Stimulated activated CD4-positive, alpha-beta T cell treated with anti-CD3 and anti-CD28 coated beads, TNF-alpha, amount 100 ng/mL, for 24 hours (primary cell): ENCODE results near the gene FNBP1.
"Not testable (repeated sequence)": the region's sequence is repeated elsewhere in the genome, so short reads cannot be mapped to it uniquely, and the experiment has no call there.

Source experiments
- DNase-seq, 3 experiments: peaks; one replicate each; pipeline ENCODE4 v3.0.0-alpha.2; 2020; ENCODE audit warnings: low read depth in 3 of 3

The FNBP1 gene

DNA sequence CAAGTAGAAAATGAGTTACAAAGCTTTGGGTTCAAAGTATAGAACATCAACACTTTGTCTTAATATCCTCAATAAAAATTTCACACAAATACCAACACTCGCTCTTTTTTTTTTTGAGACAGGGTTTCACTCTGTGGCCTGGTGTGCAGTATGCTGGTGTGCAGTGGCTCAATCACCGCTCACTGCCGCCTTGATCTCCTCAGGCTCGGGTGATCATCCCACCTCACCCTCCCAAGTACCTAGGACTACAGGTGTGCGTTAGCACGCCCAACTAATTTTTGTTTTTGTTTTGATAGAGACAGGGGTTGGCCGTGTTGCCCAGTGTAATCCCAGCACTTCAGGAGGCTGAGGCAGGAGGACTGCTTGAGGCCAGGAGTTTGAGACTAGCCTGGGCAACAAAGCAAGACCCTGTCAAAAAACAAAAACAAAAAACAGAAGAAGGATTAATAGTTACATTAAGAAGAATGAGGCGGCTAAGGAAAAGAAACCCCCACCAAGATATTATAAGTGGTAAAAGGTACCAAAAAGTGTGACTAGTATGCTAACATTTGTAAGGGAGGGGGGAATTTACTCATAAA is 20.3 kb downstream of the FNBP1 start:
- no peak for DNase-seq

DNA sequence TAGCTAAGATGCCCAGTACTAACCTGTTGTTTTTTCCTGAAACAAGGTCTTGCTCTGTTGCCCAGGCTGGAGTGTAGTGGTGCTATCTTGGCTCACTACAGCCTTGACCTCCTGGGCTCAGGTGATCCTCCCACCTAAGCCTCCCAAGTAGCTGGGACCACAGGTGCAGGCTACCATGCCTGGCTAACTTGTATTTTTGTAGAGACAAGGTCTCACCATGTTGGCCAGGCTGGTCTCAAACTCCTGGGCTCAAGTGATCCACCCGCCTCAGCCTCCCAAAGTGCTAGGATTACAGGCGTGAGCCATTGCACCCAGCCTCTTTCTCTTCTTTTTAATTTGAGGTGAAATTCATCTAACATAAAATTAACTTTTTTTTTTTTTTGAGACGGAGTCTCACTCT is 21.1 kb downstream of the FNBP1 start:
- DNase-seq = not testable (repeated sequence)

DNA sequence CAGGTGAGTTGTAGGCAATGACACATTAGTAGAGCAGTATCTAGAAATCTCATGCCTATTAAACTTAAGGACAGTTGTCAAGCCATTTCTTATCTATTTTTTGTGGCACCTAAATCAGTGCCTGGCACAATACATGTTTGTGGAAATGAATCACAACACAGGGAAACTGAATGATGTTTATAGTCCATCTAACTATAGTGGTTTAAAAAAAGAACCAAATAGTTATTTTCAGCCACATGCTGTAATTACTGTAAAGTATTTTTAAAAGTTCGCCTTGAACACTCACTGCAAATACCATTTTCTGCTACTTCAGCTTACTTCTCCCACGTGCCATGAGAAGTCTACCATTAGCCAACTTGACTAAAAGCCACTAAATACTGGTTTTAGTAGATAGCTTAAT is 21.9 kb downstream of the FNBP1 start:
- DNase-seq = no peak

DNA sequence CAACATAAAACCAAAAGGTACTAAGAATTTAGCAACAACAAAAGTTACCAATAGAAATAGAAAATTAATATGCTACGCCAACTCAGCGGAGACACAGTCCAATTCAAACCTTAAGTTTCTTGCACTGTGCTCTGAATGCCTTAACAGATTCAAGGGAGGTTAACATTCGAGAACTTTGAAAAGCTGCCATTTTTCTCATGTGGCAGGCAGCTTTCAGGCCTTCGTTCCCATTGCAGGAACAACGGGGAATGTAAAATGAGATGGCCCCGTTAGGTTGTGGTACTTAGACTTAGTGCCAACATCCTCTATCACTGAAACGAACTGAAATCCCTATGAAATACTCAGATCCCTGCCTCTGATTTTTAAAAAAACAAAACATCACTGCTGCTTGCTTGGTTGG is 22.4 kb downstream of the FNBP1 start:
- DNase-seq = no peak

GRCh38 chr9:130018265-130018664 is 24.7 kb downstream of the FNBP1 start:
- DNase-seq = no peak

- DNase-seq = not testable (repeated sequence)
Measured at GRCh38 chr9:130017510-130017909, 25.5 kb downstream of the FNBP1 start.

- DNase-seq = no peak
Measured at GRCh38 chr9:130017076-130017475, 25.9 kb downstream of the FNBP1 start.

DNA sequence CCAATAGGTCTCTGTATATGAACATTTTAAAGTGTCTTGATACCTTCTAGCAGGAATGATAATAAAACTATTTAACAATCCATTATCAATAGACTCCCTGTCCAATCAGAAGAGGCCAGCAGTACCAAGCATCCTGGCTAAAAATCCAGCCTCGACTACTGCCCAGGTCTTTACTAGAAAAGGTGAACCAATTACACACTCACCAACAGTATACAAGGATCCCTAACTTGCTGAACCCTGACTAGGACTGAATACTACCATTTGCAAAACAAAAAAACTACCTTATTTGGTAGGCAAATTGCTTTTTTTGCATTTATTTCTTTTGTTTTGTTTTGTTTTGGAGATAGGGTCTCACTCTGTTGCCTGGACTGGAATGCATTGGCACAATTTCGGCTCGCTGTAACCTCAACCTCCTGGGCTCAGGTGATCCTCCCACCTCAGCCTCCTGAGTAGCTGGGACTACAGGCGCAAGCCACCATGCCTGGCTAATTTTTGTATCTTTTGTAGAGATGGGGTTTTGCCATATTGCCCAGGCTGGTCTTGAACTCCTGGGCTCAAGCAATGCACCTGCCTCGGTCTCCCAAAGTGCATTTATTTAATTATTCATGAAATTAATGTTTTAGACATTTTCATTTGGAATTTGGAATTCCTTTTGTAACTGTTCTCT is 27.5 kb downstream of the FNBP1 start:
- DNase-seq = no peak

- DNase-seq = no peak
Measured at GRCh38 chr9:130013326-130013725, 29.7 kb downstream of the FNBP1 start.

- peak in 1 of 3 experiments; percentile 23 for DNase-seq
Measured at GRCh38 chr9:130010151-130010988, 32.6 kb downstream of the FNBP1 start.

- not testable (repeated sequence) for DNase-seq
Measured at GRCh38 chr9:130009546-130009945, 33.4 kb downstream of the FNBP1 start.

- no peak for DNase-seq
Measured at GRCh38 chr9:130008538-130008937, 34.5 kb downstream of the FNBP1 start.

DNA sequence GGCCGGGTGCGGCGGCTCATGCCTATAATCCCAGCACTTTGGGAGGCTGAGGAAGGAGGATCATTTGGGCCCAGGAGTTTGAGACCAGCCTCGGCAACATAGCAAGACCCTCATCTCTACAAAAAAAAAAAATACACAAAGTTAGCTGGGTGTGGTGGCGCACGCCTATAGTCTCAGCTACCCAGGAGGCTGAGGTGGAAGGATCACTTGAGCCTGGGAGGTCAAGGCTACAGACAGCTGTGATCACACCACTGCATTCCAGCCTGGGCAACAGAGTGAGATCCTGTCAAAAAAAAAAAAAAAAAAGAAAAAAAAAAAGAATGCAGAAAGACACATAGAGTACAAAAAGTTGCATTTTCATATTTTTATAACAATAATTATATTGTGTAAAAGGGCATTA is 36.0 kb downstream of the FNBP1 start:
- not testable (repeated sequence) for DNase-seq

- no peak for DNase-seq
Measured at GRCh38 chr9:130003943-130004552, 38.9 kb downstream of the FNBP1 start.

GRCh38 chr9:130002320-130002719 is 40.7 kb downstream of the FNBP1 start:
- DNase-seq = no peak

DNA sequence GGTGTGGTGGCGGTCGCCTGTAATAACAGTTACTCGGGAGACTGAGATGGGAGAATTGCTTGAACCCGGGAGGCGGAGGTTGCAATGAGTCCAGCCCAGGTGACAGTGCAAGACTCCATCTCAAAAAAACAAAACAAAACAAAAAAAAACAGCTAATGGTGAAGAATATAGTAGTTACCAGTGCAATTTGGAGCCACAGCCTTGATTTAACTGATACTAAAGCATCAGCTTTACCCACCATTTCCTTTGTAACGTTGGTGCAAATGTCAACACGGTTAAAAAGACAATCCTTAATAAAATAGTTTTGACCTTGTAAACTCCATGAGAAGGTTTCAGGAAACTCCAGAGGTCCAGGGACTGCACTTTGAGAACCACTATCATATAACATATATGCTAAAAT is 41.8 kb downstream of the FNBP1 start:
- DNase-seq = no peak

GRCh38 chr9:129999141-129999510 is 43.9 kb downstream of the FNBP1 start:
- DNase-seq = no peak

DNA sequence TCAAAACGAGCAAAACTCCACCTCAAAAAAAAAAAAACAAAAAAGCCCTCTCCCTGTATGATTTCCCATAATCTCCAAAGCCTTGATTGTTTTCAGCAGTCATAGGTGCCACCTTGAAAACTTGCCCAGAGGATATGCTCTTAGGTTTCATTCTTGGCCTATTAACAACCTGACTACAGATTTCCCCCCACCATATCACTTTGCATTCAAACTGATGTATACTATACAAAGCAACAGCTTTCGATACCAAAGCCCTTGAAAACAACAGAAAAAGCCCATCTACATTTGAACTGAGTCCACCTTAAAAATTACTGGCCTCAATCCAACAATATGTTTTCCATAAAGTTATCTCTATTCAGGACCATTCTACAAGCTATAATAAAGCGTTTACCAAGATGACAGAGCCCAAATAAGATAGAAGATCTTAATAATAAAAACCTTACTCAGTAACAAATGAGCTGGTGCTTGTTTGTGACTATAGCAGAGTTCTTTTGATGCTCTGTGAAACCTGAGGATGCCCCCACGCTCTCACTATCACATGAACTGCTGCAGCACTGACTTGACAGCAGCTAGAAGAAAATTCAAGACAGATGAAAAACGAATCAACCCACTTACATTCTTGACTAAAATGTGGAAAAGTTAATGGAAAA is 44.4 kb downstream of the FNBP1 start:
- DNase-seq = no peak

GRCh38 chr9:129997706-129998105 is 45.3 kb downstream of the FNBP1 start:
- DNase-seq = not testable (repeated sequence)

GRCh38 chr9:129996161-129996830 is 46.7 kb downstream of the FNBP1 start:
- DNase-seq = no peak

DNA sequence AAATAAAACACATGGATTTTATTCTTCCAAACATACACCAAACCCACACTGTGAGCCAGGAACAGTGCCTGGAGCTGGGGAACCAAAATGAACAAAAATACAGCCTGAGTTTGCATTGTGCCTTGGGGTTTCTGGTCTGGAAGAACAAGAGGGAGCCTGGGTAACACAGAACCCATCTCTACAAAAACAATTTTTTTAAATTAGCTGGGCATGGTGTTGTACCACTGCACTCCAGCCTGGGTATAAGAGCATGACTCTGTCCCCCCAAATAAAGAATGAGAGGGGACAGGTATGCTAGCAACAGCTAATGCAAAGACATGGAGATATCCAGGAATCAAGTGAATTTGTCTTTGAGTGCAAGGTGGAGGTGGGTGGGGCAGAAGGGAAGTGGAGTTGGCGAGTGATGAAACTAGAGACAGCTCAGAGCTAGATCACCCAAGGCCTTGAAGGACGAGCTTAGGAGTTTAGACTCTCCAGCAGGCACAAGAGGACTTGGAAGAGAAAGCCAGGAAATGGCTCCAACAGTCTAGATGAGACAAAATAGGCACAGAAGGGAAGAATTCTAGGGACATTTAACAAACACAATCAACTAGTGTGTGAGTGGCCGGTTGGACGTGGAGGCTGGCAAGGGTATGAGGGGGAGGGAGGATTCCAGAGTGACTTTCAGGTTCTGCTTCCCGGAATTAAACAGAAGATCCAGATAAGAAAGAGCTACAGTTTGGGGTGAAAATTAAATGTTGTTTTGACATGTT is 47.4 kb downstream of the FNBP1 start:
- peak in 1 of 3 experiments; percentile 32 for DNase-seq
